ENCODE data around the gene OR2L8. TPM values are rescaled to one million over a fixed set of nuclear protein-coding genes. Genes with fewer than 3 reads are reported as not detected.

Gene OR2L8
- total RNA-seq, 1 donor from 2014 or later: not detected

DNA sequence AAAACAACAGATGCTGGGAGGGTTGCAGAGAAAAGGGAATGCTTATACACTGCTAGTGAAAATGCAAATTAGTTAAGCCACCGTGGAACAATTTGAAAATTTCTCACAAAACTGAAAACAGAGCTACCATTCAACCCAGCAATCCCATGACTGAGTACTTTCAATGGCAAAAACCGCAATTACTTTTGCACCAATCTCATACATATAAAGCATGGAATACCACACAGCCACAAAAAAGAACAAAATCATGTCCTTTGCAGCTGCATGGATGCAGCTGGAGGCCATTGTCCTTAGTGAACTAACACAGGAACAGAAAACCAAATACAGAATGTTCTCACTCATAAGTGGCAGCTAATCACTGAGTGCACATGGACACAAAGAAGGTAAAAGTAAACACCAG, 34.9 kb upstream of the OR2L8 start:
- H3K9me3 ChIP-seq (ENCODE audit: insufficient read depth, low read depth, low read length): peaks cover 3% of the 10 kb centered on the region
- Mint-ChIP-seq H3K4me1 (ENCODE audit: low read depth, unreplicated experiment) (no peaks in the 10 kb centered on the region), H3K27ac (ENCODE audit: unreplicated experiment) (no peak overlapping the region), H3K36me3 (ENCODE audit: low read depth, unreplicated experiment) (no peaks in the 10 kb centered on the region), H3K27me3 (ENCODE audit: low read depth, unreplicated experiment) (no peaks in the 10 kb centered on the region), H3K9me3 (ENCODE audit: unreplicated experiment) (no peaks in the 10 kb centered on the region), H3K4me3 (ENCODE audit: unreplicated experiment) (no peak overlapping the region)
- H3K4me1 ChIP-seq (ENCODE audit: insufficient read depth, low read length): no peaks in the 10 kb centered on the region
- H3K36me3 ChIP-seq (ENCODE audit: insufficient read depth, low read length): no peaks in the 10 kb centered on the region
- no peaks in the 10 kb centered on the region for H3K79me2 ChIP-seq (ENCODE audit: insufficient read depth, low read length)
- no peak for TF ChIP-seq EZH2 (IDR thresholded peaks at IDR 0.05; ENCODE audit: insufficient read depth, low read length)
- no peaks in the 10 kb centered on the region for H3K27me3 ChIP-seq (ENCODE audit: insufficient read depth, low read length)
- H3K4me3 ChIP-seq (ENCODE audit: insufficient read depth, low read depth, low read length): no peak overlapping the region
- DNase-seq (ENCODE audit: low read depth): no peak
- no peak overlapping the region for H3K4me2 ChIP-seq (ENCODE audit: low read length)
- FAIRE-seq: no peak
- H3K27ac ChIP-seq (ENCODE audit: low read depth, low read length): no peak overlapping the region
- no peak overlapping the region for H2AFZ ChIP-seq (ENCODE audit: low read depth, low read length)
- no peak overlapping the region for H3K9ac ChIP-seq (ENCODE audit: low read length)
- no peaks in the 10 kb centered on the region for H4K20me1 ChIP-seq (ENCODE audit: insufficient read depth, low read length)

DNA sequence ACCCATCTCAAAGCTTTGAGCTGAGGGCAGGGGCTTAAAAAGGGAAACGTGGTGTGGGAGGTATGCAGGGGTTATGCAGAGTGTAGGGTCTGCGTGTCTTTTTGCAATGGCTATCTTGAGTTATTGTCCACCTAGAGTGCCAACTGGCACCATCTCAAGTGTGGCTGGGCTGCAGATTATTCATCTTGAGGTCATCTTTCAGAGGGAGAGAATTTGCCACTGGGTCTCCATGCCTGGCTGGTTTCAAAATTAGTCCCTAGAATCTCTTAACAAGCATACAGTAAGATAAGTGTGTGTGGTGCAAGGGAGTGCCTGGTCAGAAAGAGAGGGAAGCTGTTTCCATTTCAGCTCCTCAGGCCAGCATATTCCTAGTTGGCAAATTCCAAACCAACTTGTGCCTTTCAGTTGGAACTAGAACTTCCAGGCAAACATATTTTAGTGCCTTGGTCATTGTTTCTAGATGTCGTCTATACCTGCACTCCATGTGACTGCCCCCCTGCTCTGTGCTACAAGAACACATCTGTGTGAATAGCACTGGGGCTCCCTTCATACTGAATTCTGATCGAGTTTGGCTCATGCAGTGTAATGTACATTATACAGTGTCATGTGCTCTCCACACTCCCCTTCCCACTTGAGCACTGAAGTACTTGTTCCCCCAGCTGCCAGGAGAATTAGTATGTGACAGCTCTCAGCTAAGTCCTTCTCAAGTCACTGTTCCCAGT, 33.6 kb upstream of the OR2L8 start:
- DNase-seq (ENCODE audit: low read depth): no peak
- no peaks in the 10 kb centered on the region for H3K9me3 Mint-ChIP-seq (ENCODE audit: unreplicated experiment)
- no peak overlapping the region for H3K27ac ChIP-seq (ENCODE audit: low read depth, low read length)
- H3K36me3 Mint-ChIP-seq (ENCODE audit: low read depth, unreplicated experiment): no peaks in the 10 kb centered on the region
- no peak overlapping the region for H3K4me3 Mint-ChIP-seq (ENCODE audit: unreplicated experiment)
- no peak for TF ChIP-seq EZH2 (IDR thresholded peaks at IDR 0.05; ENCODE audit: insufficient read depth, low read length)
- TF ChIP-seq, protein P1, sequence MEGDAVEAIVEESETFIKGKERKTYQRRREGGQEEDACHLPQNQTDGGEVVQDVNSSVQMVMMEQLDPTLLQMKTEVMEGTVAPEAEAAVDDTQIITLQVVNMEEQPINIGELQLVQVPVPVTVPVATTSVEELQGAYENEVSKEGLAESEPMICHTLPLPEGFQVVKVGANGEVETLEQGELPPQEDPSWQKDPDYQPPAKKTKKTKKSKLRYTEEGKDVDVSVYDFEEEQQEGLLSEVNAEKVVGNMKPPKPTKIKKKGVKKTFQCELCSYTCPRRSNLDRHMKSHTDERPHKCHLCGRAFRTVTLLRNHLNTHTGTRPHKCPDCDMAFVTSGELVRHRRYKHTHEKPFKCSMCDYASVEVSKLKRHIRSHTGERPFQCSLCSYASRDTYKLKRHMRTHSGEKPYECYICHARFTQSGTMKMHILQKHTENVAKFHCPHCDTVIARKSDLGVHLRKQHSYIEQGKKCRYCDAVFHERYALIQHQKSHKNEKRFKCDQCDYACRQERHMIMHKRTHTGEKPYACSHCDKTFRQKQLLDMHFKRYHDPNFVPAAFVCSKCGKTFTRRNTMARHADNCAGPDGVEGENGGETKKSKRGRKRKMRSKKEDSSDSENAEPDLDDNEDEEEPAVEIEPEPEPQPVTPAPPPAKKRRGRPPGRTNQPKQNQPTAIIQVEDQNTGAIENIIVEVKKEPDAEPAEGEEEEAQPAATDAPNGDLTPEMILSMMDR (IDR thresholded peaks at IDR 0.05; ENCODE audit: insufficient read depth, low read depth, low read length): no peak
- H3K9ac ChIP-seq (ENCODE audit: low read length): no peak overlapping the region
- H3K27ac Mint-ChIP-seq (ENCODE audit: unreplicated experiment): no peak overlapping the region
- no peaks in the 10 kb centered on the region for H3K79me2 ChIP-seq (ENCODE audit: insufficient read depth, low read length)
- no peaks in the 10 kb centered on the region for H3K36me3 ChIP-seq (ENCODE audit: insufficient read depth, low read length)
- H3K4me1 Mint-ChIP-seq (ENCODE audit: low read depth, unreplicated experiment): no peaks in the 10 kb centered on the region
- no peak overlapping the region for H3K4me2 ChIP-seq (ENCODE audit: low read length)
- no peaks in the 10 kb centered on the region for H4K20me1 ChIP-seq (ENCODE audit: insufficient read depth, low read length)
- H3K9me3 ChIP-seq (ENCODE audit: insufficient read depth, low read depth, low read length): peaks cover 3% of the 10 kb centered on the region
- no peak for FAIRE-seq
- H2AFZ ChIP-seq (ENCODE audit: low read depth, low read length): no peak overlapping the region
- H3K27me3 ChIP-seq (ENCODE audit: insufficient read depth, low read length): no peaks in the 10 kb centered on the region
- H3K4me3 ChIP-seq (ENCODE audit: insufficient read depth, low read depth, low read length): no peak overlapping the region
- H3K4me1 ChIP-seq (ENCODE audit: insufficient read depth, low read length): no peaks in the 10 kb centered on the region
- H3K27me3 Mint-ChIP-seq (ENCODE audit: low read depth, unreplicated experiment): no peaks in the 10 kb centered on the region

DNA sequence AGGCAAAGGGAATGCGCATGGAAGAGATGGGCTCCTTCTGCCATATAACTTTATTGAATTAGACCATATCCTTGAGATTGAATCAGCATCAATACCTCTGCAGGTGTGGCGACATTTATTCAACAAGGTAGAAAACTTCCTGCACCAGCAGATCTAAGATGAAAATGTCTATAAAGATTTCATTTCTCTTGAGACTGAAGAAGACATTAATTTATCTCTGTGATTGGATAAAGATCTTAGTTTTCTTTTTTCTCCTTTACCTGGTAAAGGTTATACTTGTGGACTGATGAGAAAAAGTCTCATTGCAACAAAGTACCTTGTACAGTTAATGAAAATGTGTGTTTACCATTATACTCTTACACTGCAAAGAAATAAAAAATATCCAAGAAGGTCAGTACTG, 28.7 kb upstream of the OR2L8 start, which contains the start of gene OR2T8:
OR2T8 (plus strand) TSS at position 301 of the 400 bp plus-strand sequence. CDS start 766 bp downstream, outside the sequence.
- Histone ChIP-seq H3K27me3 (ENCODE audit: insufficient read depth, low read length) (no peaks in the 10 kb centered on the region), H3K36me3 (ENCODE audit: insufficient read depth, low read length) (no peaks in the 10 kb centered on the region), H2AFZ (ENCODE audit: low read depth, low read length) (no peak within 1 kb of the TSS), H3K79me2 (ENCODE audit: insufficient read depth, low read length) (no peaks in the 10 kb centered on the region), H4K20me1 (ENCODE audit: insufficient read depth, low read length) (no peaks in the 10 kb centered on the region), H3K4me3 (ENCODE audit: insufficient read depth, low read depth, low read length) (no peak within 1 kb of the TSS), H3K4me2 (ENCODE audit: low read length) (no peak within 1 kb of the TSS), H3K27ac (ENCODE audit: low read depth, low read length) (no peak within 1 kb of the TSS), H3K9me3 (ENCODE audit: insufficient read depth, low read depth, low read length) (peaks cover 4% of the 10 kb centered on the region), H3K4me1 (ENCODE audit: insufficient read depth, low read length) (no peaks in the 10 kb centered on the region), H3K9ac (ENCODE audit: low read length) (no peak within 1 kb of the TSS)
- Mint-ChIP-seq H3K36me3 (ENCODE audit: low read depth, unreplicated experiment) (no peaks in the 10 kb centered on the region), H3K4me1 (ENCODE audit: low read depth, unreplicated experiment) (no peaks in the 10 kb centered on the region), H3K27me3 (ENCODE audit: low read depth, unreplicated experiment) (no peaks in the 10 kb centered on the region), H3K4me3 (ENCODE audit: unreplicated experiment) (no peak within 1 kb of the TSS), H3K27ac (ENCODE audit: unreplicated experiment) (no peak within 1 kb of the TSS), H3K9me3 (ENCODE audit: unreplicated experiment) (no peaks in the 10 kb centered on the region)
- DNase-seq (ENCODE audit: low read depth) (no peak), FAIRE-seq (no peak)
- no peak for TF ChIP-seq EZH2 (IDR thresholded peaks at IDR 0.05; ENCODE audit: insufficient read depth, low read length)
- TF ChIP-seq, protein P1 (IDR thresholded peaks at IDR 0.05; ENCODE audit: insufficient read depth, low read depth, low read length): no peak

Measured in astrocyte (in vitro differentiated cells and primary cell).